ENCODE data around the gene NINL.

GRCh38 chr20:25533920-25534700 lies 51.2 kb downstream of the NINL start:
- TF ChIP-seq, protein P1, sequence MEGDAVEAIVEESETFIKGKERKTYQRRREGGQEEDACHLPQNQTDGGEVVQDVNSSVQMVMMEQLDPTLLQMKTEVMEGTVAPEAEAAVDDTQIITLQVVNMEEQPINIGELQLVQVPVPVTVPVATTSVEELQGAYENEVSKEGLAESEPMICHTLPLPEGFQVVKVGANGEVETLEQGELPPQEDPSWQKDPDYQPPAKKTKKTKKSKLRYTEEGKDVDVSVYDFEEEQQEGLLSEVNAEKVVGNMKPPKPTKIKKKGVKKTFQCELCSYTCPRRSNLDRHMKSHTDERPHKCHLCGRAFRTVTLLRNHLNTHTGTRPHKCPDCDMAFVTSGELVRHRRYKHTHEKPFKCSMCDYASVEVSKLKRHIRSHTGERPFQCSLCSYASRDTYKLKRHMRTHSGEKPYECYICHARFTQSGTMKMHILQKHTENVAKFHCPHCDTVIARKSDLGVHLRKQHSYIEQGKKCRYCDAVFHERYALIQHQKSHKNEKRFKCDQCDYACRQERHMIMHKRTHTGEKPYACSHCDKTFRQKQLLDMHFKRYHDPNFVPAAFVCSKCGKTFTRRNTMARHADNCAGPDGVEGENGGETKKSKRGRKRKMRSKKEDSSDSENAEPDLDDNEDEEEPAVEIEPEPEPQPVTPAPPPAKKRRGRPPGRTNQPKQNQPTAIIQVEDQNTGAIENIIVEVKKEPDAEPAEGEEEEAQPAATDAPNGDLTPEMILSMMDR (conservative IDR thresholded peaks at IDR 0.05; ENCODE audit: low read depth, low read length): no peak
- no peak for TF ChIP-seq EZH2 (IDR thresholded peaks at IDR 0.05; ENCODE audit: borderline replicate concordance, low read depth, low read length, poor library complexity, severe bottlenecking)

All from A673 (cell line).